Smooth muscle cell of the pulmonary artery (primary cell): Measurements from ENCODE around the gene CMTM1. TPM values are rescaled to one million over a fixed set of nuclear protein-coding genes. Genes with fewer than 3 reads are reported as not detected.

Experiments
- total RNA-seq: library from RNA; depleted of rRNA; stranded (reverse); fragments of >200 nt; gene quantifications from 2 replicates; pipeline ENCODE4 v1.2.3, GENCODE V29; 2014

Gene CMTM1, protein sequence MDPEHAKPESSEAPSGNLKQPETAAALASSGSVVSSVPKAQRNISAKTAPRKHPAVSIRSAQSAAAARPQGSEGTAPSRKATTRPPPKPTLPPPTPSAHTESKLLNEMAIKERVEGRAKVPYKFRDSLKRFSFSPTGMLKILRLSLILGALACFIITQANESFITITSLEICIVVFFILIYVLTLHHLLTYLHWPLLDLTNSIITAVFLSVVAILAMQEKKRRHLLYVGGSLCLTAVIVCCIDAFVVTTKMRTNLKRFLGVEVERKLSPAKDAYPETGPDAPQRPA
- total RNA-seq = 2.1 and 2.2 TPM in 2 replicates

DNA sequence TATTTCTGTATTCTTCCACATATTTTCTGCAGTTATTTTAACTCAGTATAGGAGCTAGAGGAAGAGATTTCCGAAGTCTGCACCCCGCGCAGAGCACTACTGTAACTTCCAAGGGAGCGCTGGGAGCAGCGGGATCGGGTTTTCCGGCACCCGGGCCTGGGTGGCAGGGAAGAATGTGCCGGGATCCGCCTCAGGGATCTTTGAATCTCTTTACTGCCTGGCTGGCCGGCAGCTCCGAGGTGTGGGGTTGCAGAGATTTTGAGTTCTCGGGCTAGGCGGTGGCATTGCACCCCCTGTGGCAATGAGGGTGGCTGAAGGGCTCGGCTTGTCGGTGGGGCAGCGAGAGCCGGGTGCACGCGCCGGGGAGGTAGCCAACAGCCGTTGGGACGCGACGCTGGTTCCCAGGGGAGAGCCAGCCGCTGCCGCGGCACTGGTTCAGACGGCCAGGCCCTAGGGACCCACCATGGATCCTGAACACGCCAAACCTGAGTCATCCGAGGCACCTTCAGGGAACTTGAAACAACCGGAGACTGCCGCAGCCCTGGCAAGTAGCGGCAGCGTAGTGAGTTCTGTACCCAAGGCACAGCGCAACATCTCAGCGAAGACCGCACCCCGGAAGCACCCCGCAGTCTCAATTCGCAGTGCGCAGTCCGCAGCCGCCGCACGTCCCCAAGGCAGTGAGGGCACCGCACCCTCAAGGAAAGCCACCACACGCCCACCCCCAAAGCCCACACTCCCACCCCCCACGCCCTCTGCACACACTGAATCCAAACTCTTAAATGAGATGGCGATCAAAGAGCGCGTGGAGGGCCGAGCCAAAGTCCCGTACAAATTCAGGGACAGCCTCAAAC lies at the start of gene CMTM1:
Gene CMTM1, plus strand, starts transcription at position 389 of the 851 bp plus-strand sequence. Its CDS starts 75 bp downstream, at position 464.

DNA sequence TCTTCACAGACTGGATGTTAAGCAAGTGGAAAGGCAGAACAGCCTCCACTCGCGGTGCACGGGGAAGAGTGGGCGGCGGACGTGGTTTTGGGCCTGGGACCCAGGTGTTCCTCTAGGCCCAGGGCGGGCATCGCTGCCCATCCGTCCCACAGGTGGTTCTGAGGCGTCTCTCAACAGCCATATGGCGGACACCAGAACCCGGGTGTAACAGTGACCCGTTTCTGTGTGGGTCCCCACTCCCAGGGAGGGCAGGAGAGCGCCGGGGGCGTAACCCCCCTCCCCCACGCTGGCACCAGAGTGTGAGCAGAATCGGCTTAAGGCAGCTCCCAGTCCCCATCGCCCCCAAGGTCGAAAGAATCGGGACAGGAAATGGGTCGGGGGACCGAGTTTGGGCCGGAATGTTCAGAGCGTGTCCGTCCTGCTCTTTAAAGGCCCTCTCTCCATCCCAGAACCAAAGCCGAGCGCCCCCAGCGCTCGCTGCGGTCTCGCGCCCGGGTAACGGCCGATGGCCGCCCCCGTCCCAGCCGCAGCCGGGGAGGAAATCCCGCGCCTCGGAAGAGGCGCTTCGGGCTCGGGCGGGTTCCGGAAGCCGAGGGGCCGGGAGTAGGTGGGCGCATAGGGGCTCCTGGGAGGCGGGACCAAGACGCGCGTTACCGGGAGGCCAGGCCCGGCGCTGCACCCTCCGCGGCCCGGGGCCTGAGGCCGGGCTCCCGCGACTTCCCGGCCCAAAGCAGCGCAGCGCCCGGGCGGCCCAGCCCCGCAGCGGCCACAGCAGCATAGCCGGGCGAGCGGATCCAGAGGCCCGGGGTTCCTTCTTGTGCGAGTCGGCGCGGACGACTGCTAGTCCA lies 16.7 kb upstream of the CMTM1 start, which contains the start of gene TK2:
Gene TK2, minus strand, starts transcription at position 839 of the 848 bp plus-strand sequence. Its CDS starts 61 bp downstream, at position 778.

DNA sequence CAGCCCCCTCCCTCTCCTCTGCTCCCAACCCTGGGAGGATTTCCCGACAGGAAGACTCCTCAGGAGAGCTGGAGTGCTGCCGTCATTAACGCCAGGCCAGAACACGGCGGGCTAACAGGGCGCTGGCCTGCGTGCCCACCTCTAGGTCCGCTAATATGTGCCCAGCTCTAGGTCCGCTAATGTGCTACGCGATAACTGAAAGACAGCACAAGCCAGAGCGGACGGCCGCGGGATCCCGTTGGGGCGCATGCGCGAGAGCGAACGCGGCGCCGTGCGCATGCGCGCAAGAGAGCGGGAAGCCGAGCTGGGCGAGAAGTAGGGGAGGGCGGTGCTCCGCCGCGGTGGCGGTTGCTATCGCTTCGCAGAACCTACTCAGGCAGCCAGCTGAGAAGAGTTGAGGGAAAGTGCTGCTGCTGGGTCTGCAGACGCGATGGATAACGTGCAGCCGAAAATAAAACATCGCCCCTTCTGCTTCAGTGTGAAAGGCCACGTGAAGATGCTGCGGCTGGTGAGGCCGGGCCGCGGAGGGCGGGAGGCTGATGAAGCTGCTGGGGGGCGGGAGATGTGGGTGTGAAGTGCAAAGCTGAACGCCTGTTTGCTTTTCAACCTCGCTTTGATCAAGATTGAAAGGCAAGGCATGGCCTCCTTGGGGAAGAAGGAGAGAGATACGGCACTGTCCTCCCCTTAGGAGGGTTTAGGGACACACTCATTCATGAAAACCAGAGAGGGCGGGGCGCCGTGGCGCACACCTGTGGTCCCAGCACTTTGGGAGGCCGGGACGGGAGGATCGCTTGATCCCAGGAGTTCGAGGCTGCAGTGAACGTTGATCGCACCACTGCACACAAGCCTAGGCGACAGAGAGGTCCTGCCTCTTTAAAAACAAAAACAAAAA lies 13.7 kb upstream of the CMTM1 start, which contains the start of gene CKLF:
Gene CKLF, plus strand, starts transcription at position 291 of the 892 bp plus-strand sequence. Its CDS starts 140 bp downstream, at position 431.

DNA sequence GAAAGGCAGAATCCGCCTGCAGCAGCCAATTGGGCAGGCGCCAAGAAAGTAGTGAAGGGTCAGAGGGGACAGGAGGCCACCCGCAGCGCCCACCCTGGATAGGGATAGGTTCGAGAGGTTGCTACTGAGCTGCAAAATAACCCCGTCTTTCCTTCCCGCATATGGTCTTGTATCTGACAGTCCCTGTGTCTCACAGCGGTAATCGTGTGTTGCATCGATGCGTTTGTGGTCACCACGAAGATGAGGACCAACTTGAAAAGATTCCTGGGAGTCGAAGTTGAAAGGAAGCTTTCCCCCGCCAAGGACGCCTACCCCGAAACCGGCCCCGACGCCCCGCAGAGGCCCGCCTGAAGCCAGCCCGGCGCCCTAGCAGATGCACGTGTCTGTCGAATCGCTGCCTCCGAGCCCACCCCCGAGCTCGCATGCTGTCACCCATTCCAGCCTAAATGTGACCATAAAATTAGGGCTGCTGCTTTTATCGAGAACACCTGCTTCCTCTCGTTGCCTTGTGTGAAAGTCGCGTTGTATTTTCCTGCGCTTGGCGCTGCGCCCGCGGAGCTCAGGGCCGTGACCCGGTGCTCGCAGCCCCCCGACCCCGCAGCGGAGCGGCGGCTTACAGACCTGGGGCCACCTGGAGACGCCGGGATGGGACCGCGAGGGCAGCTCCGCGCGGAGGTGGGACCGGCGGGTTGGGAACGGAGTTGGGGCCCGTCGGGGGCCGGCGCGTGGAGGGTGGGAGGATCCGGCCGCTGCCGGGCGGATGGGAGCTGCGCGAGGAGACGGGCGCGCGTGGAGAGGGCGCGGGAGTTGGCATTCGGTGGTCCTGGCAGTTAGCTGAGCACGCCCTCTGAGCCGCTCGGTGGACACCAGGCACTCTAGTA lies 12.7 kb downstream of the CMTM1 start, which contains the start of gene CMTM2:
Gene CMTM2, plus strand, starts transcription at position 813 of the 881 bp plus-strand sequence. CDS start 145 bp downstream, outside the sequence.

DNA sequence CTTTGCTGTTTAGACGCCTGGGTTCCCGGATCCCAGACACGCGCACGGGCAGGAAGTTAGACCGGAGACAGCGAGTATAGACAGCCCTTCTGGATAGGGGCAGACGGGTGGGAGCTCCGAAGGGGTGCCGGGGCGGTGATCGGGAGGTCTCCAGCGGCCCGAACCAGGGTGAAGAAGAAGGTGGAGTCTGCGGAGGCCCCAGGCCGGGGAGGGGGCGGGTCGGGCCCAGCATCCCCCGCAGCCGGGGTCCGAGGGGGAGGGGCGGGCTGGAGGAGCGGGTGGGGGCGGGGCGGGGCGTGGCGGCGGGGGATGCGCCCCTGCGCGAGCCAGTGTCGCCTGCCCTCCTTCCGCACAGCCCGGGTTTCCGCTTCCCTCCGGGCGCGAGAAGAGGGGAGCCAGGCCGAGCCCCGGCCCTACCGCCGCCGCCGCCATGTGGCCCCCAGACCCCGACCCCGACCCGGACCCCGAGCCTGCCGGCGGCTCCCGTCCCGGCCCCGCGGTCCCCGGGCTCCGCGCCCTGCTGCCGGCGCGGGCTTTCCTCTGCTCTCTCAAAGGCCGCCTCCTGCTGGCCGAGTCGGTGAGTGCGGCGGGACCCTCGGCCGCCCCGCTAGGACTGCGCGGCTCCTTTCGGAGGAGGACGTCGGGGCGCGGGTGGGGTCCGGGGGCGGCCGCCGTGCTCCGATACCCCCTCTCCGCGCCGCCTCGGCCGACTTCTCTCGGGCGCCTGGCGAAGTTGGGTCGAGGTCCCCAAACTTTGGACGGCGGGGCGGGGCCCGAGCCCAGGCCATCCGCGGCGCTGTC lies 38.3 kb downstream of the CMTM1 start, which contains the start of gene CMTM3:
Gene CMTM3, plus strand, starts transcription at position 329 of the 801 bp plus-strand sequence. Its CDS starts 102 bp downstream, at position 431.

Other genes starting within 250 kb of the CMTM1 start
- 2.5 and 3.6 TPM in 2 replicates for gene CDH5, start 199.7 kb upstream of the CMTM1 start, total RNA-seq
- gene BEAN1, start 139.1 kb upstream of the CMTM1 start, total RNA-seq = 0.07 and 0.13 TPM in 2 replicates
- 61.6 and 90.7 TPM in 2 replicates for gene TK2, start 16.3 kb upstream of the CMTM1 start, total RNA-seq
- 34.6 and 40.3 TPM in 2 replicates for gene CKLF, start 13.9 kb upstream of the CMTM1 start, total RNA-seq
- not detected in 2 replicates for gene CMTM2, start 13.0 kb downstream of the CMTM1 start, total RNA-seq
- 11.9 and 17.4 TPM in 2 replicates for gene CMTM3, start 38.3 kb downstream of the CMTM1 start, total RNA-seq
- 24.0 and 31.8 TPM in 2 replicates for gene CMTM4, start 130.3 kb downstream of the CMTM1 start, total RNA-seq
- gene DYNC1LI2, start 185.2 kb downstream of the CMTM1 start, total RNA-seq = 165 and 178 TPM in 2 replicates
- gene TERB1, start 235.1 kb downstream of the CMTM1 start, total RNA-seq = 0.07 TPM in 1 of 2 replicates, not detected in the other